ENCODE results near the gene TNFSF4. TPM values are rescaled to one million over a fixed set of nuclear protein-coding genes. Genes with fewer than 3 reads are reported as not detected.

TNFSF4 gene
- total and polyA plus RNA-seq, 2 of the 4 experiments (the other 2 are of a cell fraction): 13.4 to 19.7 TPM

DNA sequence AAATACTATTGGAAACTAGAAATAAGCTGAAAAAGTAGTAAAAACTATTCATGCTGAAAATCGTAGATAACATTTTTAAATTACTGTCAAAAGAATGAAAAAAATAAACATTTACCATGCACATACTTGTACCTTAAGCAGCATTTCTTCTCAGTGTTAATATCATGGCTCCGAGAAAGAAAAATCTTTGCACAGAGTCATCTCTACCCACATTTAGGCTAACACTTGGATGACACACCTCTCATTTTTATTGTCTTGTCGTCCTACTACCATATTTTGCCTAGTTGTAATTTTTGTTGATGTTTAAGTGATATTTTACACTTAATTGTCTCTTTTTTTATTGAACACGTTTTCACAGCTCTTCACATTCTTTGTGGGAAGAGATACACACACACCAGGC, 1.7 kb upstream of the TNFSF4 start:
- H2BK20ac ChIP-seq (ENCODE audit: low read depth, low read length): no peak overlapping the region
- H3K79me1 ChIP-seq (ENCODE audit: low read depth in 1 of 2, low read length in 2 of 2): peaks cover 0 to 12% of the 10 kb centered on the region in 2 experiments; a peak in 1 of 4 replicates
- intact Hi-C loops (cut with micrococcal nuclease) (loop anchor here (5.0 kb wide), 1 partner anchor 613 kb away; the partner anchor contains the start of genes CENPL and DARS2), in situ Hi-C loops (cut with MboI; ENCODE audit: low sequenced_read_pairs) (loop anchor here (5.0 kb wide), 1 partner anchor 387 kb away; no protein-coding TSS in a partner anchor), dilution Hi-C loops (cut with HindIII; ENCODE audit: low sequenced_read_pairs, unreplicated experiment) (no loop called here)
- H2BK15ac ChIP-seq (ENCODE audit: low read depth, low read length): no peak overlapping the region
- no peak overlapping the region for H2AK9ac ChIP-seq (replicated peaks; ENCODE audit: low read depth, low read length, poor library complexity)
- TF ChIP-seq CEBPB (IDR thresholded peaks at IDR 0.05; ENCODE audit: low read depth, low read length): no peak
- no peak for TF ChIP-seq RCOR1 (IDR thresholded peaks at IDR 0.05; ENCODE audit: insufficient replicate concordance, low read length)
- TF ChIP-seq SMC3 (IDR thresholded peaks at IDR 0.05; ENCODE audit: low read depth, low read length): no peak
- no peak for TF ChIP-seq MAZ (IDR thresholded peaks at IDR 0.05; ENCODE audit: borderline replicate concordance, low read depth, low read length)
- TF ChIP-seq NFE2L2 (IDR thresholded peaks at IDR 0.05; ENCODE audit: low read depth, low read length): no peak
- no peak for TF ChIP-seq RFX5 (IDR thresholded peaks at IDR 0.05; ENCODE audit: low read depth, low read length)
- TF ChIP-seq, protein P1, sequence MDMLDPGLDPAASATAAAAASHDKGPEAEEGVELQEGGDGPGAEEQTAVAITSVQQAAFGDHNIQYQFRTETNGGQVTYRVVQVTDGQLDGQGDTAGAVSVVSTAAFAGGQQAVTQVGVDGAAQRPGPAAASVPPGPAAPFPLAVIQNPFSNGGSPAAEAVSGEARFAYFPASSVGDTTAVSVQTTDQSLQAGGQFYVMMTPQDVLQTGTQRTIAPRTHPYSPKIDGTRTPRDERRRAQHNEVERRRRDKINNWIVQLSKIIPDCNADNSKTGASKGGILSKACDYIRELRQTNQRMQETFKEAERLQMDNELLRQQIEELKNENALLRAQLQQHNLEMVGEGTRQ (IDR thresholded peaks at IDR 0.05; ENCODE audit: low read depth, low read length): no peak
- TF ChIP-seq POLR2A (IDR thresholded peaks at IDR 0.05; ENCODE audit: low read depth, low read length): no peak
- TF ChIP-seq CHD1 (IDR thresholded peaks at IDR 0.05; ENCODE audit: low read depth, low read length): no peak
- TF ChIP-seq, protein P2, sequence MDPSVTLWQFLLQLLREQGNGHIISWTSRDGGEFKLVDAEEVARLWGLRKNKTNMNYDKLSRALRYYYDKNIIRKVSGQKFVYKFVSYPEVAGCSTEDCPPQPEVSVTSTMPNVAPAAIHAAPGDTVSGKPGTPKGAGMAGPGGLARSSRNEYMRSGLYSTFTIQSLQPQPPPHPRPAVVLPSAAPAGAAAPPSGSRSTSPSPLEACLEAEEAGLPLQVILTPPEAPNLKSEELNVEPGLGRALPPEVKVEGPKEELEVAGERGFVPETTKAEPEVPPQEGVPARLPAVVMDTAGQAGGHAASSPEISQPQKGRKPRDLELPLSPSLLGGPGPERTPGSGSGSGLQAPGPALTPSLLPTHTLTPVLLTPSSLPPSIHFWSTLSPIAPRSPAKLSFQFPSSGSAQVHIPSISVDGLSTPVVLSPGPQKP (IDR thresholded peaks at IDR 0.05; ENCODE audit: borderline replicate concordance, low read depth, low read length): no peak
- TF ChIP-seq BHLHE40 (IDR thresholded peaks at IDR 0.05; ENCODE audit: low read depth, low read length): no peak
- TF ChIP-seq, protein P3, sequence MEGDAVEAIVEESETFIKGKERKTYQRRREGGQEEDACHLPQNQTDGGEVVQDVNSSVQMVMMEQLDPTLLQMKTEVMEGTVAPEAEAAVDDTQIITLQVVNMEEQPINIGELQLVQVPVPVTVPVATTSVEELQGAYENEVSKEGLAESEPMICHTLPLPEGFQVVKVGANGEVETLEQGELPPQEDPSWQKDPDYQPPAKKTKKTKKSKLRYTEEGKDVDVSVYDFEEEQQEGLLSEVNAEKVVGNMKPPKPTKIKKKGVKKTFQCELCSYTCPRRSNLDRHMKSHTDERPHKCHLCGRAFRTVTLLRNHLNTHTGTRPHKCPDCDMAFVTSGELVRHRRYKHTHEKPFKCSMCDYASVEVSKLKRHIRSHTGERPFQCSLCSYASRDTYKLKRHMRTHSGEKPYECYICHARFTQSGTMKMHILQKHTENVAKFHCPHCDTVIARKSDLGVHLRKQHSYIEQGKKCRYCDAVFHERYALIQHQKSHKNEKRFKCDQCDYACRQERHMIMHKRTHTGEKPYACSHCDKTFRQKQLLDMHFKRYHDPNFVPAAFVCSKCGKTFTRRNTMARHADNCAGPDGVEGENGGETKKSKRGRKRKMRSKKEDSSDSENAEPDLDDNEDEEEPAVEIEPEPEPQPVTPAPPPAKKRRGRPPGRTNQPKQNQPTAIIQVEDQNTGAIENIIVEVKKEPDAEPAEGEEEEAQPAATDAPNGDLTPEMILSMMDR (conservative IDR thresholded peaks at IDR 0.05; ENCODE audit: low read depth, low read length): no peak
- no peak for TF ChIP-seq MAFK (IDR thresholded peaks at IDR 0.05; ENCODE audit: low read depth, low read length)
- no peak for TF ChIP-seq MXI1 (IDR thresholded peaks at IDR 0.05; ENCODE audit: borderline replicate concordance, low read depth, low read length)
- TF ChIP-seq FOS (IDR thresholded peaks at IDR 0.05; ENCODE audit: low read depth, low read length): no peak
- no peak for TF ChIP-seq RAD21 (IDR thresholded peaks at IDR 0.05; ENCODE audit: low read length)
- no peak overlapping the region for H3K27ac ChIP-seq (ENCODE audit: insufficient read depth, low read length)
- no peak overlapping the region for H3K4ac ChIP-seq (ENCODE audit: low read depth, low read length)
- CTCF ChIA-PET: no interaction called here
- no peak overlapping the region for H2BK120ac ChIP-seq (ENCODE audit: low read depth, low read length)
- no peaks in the 10 kb centered on the region; the same call in 1 of the 2 replicates for H3K9me1 ChIP-seq (ENCODE audit: insufficient read depth, low read length)
- H4K91ac ChIP-seq (ENCODE audit: insufficient read depth, low read depth, low read length): no peak overlapping the region
- H2BK5ac ChIP-seq (ENCODE audit: low read depth, low read length, poor library complexity, severe bottlenecking): no peak overlapping the region
- H3K14ac ChIP-seq (replicated peaks; ENCODE audit: low read depth, low read length): no peak overlapping the region
- no peak overlapping the region for H3K23ac ChIP-seq (ENCODE audit: low read depth, low read length)
- no peaks in the 10 kb centered on the region for H3K9me3 ChIP-seq (ENCODE audit: control insufficient read depth, insufficient read depth, low read length)
- no TSS peak for BruUV-seq (replicated peaks)
- no peak overlapping the region for H3K56ac ChIP-seq (ENCODE audit: extremely low read depth, insufficient read depth, low read length)
- POLR2A ChIA-PET (ENCODE audit: unreplicated experiment): no interaction called here
- no peaks in the 10 kb centered on the region for H4K20me1 ChIP-seq (ENCODE audit: insufficient read depth, low read length)
- no peak overlapping the region for H3K4me3 ChIP-seq (ENCODE audit: insufficient read depth, low read depth, low read length)
- H4K5ac ChIP-seq (ENCODE audit: low read depth, low read length): no peak overlapping the region
- peaks cover 10% of the 10 kb centered on the region for H3K4me1 ChIP-seq (ENCODE audit: control insufficient read depth, insufficient read depth, low read length)
- H3K4me2 ChIP-seq (ENCODE audit: low read depth, low read length): no peak overlapping the region
- H3K36me3 ChIP-seq (ENCODE audit: control insufficient read depth, insufficient read depth, low read length): no peaks in the 10 kb centered on the region
- no peak overlapping the region for H2AFZ ChIP-seq (replicated peaks; ENCODE audit: low read length, poor library complexity)
- DNase-seq (no peak), ATAC-seq (ENCODE audit: low read depth) (no peak)
- H3K18ac ChIP-seq (ENCODE audit: low read depth, low read length): no peak overlapping the region
- H3K9ac ChIP-seq (ENCODE audit: low read depth, low read length): no peak overlapping the region
- H3K27me3 ChIP-seq (ENCODE audit: control insufficient read depth, insufficient read depth, low read length): no peaks in the 10 kb centered on the region
- 60% methylated on average over 1 of the region's 4 CpGs; no CpG with 5 or more reads in 1 of the 2 experiments for WGBS, 2 experiments (ENCODE audit: extremely low coverage in 2 of 2, insufficient read length in 1 of 2)
- H2AK5ac ChIP-seq (ENCODE audit: low read depth, low read length): no peak overlapping the region
- no peak overlapping the region for H4K8ac ChIP-seq (ENCODE audit: low read depth in 2 of 2, low read length in 2 of 2)
